Effector memory CD4-positive, alpha-beta T cell (primary cell): ENCODE measurements around the gene EIF4E2.

Experiments used
- DNase-seq, 3 donors: peaks; one replicate each; pipeline ENCODE4 v3.0.0-alpha.2; 2020
- H3K27ac ChIP-seq: 2 replicates; pipeline ENCODE4 v1.7.0; 2013; ENCODE audit warnings: mild to moderate bottlenecking, low read length, moderate library complexity; ENCODE audit not compliant: insufficient read depth, poor library complexity, severe bottlenecking
- H3K27me3 ChIP-seq: replicated peaks from 2 replicates; pipeline ENCODE4 v1.7.0; 2013; ENCODE audit warnings: mild to moderate bottlenecking, low read length; ENCODE audit not compliant: insufficient read depth, control insufficient read depth, poor library complexity, severe bottlenecking
- H3K36me3 ChIP-seq: 2 replicates; pipeline ENCODE4 v1.7.0; 2013; ENCODE audit warnings: mild to moderate bottlenecking, low read length, moderate library complexity; ENCODE audit not compliant: control insufficient read depth, insufficient read depth
- H3K4me1 ChIP-seq: 2 replicates; pipeline ENCODE4 v1.7.0; 2013; ENCODE audit warnings: low read length, mild to moderate bottlenecking; ENCODE audit not compliant: control insufficient read depth, insufficient read depth, poor library complexity, severe bottlenecking
- H3K4me3 ChIP-seq: 2 replicates; pipeline ENCODE4 v1.7.0; 2013; ENCODE audit warnings: low read length, low read depth, mild to moderate bottlenecking; ENCODE audit not compliant: insufficient read depth, poor library complexity, severe bottlenecking
- H3K9me3 ChIP-seq: 2 replicates; pipeline ENCODE4 v1.7.0; 2013; ENCODE audit warnings: mild to moderate bottlenecking, low read length, moderate library complexity; ENCODE audit not compliant: control insufficient read depth

Gene EIF4E2

DNA sequence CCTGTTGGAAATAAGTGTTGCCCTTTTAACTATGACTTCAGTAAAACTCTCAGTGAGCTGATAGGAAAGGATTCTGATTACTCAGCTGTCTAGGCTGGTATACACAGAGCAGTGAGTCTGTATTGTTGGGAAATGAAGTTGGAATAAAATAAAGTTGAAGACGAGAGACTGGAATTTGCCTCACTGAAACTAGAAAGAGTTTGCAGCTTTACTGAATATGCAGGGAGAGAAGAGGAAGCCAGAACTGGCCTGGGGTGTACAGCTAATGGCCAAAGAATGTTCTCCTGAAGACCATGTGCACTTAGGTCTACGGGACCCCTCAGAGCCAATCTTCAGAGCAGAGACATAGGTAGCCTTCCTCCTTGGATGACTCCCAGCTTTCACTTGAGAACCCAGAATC is 26.5 kb downstream of the EIF4E2 start:
- DNase-seq = no peak
- Histone ChIP-seq H3K27ac (no peak overlapping the region), H3K27me3 (no peaks in the 10 kb centered on the region), H3K4me3 (no peak overlapping the region), H3K4me1 (no peaks in the 10 kb centered on the region), H3K9me3 (no peaks in the 10 kb centered on the region), H3K36me3 (peaks cover 59% of the 10 kb centered on the region)

DNA sequence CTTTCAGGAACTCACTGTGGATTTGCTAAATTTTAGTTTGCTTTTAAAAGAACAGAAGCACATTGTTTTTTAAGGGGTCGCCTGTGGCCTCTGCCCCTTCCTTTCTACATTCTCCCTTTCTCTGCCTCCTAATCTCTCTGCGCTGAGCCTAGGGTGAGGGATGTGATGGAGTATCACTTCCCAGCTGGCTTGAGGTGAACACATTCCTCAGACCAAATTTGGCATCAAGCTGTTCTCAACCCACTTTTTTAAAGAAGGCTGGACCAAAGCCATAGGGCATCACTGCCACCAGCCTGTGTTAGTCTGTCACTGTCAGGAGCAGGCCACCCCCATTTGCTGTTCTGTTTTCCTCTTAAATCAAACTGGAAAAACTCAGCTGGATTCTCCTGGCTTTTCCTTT is 27.4 kb downstream of the EIF4E2 start:
- peaks cover 61% of the 10 kb centered on the region for H3K36me3 ChIP-seq

DNA sequence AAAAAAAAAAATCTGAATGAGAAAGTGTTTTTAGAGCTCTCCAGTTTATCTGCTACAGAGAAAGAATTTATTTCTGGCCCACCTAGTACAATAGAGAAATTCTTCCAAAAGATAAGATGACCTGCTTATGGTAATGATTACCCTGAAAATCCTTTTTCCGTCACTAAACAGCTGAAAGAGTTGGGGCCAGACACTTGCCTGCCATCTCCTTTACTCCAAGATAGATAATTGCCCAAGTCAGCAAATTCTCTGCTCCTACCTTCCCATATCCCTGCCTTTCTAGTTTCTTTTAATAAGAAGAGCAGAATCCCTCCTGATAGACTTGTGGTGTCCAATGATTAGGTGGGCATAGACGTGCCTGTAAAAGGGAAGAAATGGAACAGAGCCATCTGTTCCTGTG is 28.1 kb downstream of the EIF4E2 start:
- H3K36me3 ChIP-seq = peaks cover 60% of the 10 kb centered on the region

More for the DNA sequence above, 27.4 kb downstream of the EIF4E2 start:
- Histone ChIP-seq H3K4me1 (no peaks in the 10 kb centered on the region), H3K27ac (no peak overlapping the region), H3K4me3 (no peak overlapping the region), H3K27me3 (no peaks in the 10 kb centered on the region), H3K9me3 (no peaks in the 10 kb centered on the region)
- no peak for DNase-seq

GRCh38 chr2:232580648-232580981 is 30.1 kb downstream of the EIF4E2 start:
- Histone ChIP-seq H3K36me3 (peaks cover 46% of the 10 kb centered on the region), H3K27ac (no peak overlapping the region), H3K27me3 (no peaks in the 10 kb centered on the region), H3K9me3 (no peaks in the 10 kb centered on the region), H3K4me1 (no peaks in the 10 kb centered on the region), H3K4me3 (no peak overlapping the region)
- DNase-seq = no peak

More for the DNA sequence above, 28.1 kb downstream of the EIF4E2 start:
- no peaks in the 10 kb centered on the region for H3K27me3 ChIP-seq
- H3K9me3 ChIP-seq = no peaks in the 10 kb centered on the region
- no peaks in the 10 kb centered on the region for H3K4me1 ChIP-seq
- no peak overlapping the region for H3K27ac ChIP-seq
- DNase-seq = no peak
- no peak overlapping the region for H3K4me3 ChIP-seq

DNA sequence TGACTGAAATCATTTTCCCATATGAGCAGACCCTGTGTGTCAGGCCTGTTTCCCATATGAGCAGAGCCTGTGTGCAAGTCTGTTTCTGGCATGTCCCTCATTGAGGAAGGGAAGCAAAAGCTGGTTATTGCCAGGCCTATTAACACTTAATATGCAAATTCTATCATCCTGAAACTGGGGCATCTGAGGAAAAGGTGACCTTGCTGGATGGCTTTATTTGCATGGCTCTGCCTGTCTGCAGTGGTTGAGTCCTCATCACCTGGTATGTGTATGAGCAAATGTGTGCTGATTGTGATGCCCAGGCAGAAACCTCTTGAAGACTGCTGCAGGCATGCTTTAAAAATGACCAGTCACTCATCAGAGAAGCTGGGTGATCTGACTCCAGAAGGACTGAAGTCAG is 31.2 kb downstream of the EIF4E2 start:
- no peaks in the 10 kb centered on the region for H3K9me3 ChIP-seq
- no peak overlapping the region for H3K27ac ChIP-seq
- no peaks in the 10 kb centered on the region for H3K27me3 ChIP-seq
- peaks cover 39% of the 10 kb centered on the region for H3K36me3 ChIP-seq
- H3K4me1 ChIP-seq = no peaks in the 10 kb centered on the region
- no peak overlapping the region for H3K4me3 ChIP-seq
- DNase-seq = no peak

- Histone ChIP-seq H3K36me3 (peaks cover 30% of the 10 kb centered on the region), H3K4me3 (no peak overlapping the region), H3K9me3 (no peaks in the 10 kb centered on the region), H3K27ac (no peak overlapping the region), H3K4me1 (no peaks in the 10 kb centered on the region), H3K27me3 (no peaks in the 10 kb centered on the region)
- DNase-seq = no peak
These were observed 33.7 kb downstream of the EIF4E2 start for GRCh38 chr2:232584238-232584637.

DNA sequence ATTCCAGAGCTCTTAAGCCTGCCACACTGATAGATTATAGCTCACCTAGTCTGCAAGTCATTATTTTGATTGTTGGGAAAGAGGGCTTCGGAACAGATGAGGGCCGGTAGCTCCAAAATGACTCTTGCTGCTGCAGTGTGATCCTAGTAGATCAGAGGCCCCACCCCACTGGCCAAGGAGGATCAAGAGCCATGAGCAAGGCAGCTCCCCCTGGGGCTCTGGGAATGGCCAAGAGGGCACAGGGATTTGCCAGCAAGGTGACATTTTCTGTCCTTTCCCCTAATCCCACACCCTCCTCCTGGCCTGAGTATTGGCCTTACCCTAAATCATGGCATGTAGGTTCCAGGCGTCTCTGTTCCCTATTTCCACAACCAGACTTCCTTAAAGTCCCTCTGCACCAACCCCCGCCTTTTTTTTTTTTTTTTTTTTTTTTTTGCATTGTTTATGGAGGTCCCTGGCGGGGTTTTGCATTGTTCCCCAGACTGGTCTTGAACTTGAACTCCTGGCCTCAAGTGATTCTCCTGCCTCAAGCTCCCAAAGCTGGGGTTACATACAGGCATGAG is 36.5 kb downstream of the EIF4E2 start:
- Histone ChIP-seq H3K36me3 (peaks cover 11% of the 10 kb centered on the region), H3K27ac (no peak overlapping the region), H3K4me3 (no peak overlapping the region), H3K9me3 (no peaks in the 10 kb centered on the region), H3K4me1 (no peaks in the 10 kb centered on the region), H3K27me3 (no peaks in the 10 kb centered on the region)
- DNase-seq = no peak

DNA sequence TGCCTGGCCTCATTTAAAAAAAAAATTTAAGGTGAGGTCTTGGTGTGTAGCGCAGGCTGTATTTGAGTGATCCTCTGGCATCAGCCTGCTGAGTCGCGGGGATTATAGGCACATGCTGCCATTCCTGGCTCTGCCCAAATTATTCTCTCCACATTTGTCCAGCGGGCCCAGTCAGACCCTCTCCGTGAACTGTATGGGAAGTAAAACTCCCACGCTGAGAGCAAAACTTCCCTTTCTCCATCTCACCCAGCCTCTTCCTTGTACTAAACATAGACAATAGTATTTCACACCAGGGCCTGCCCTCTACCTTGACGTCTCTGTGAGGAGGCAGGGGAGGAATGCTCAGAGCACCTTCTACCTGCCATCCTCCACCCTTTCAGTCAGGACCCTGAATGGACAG is 37.0 kb downstream of the EIF4E2 start:
- peaks cover 7% of the 10 kb centered on the region for H3K36me3 ChIP-seq
- no peak for DNase-seq
- no peaks in the 10 kb centered on the region for H3K27me3 ChIP-seq
- H3K4me1 ChIP-seq = no peaks in the 10 kb centered on the region
- H3K9me3 ChIP-seq = no peaks in the 10 kb centered on the region
- no peak overlapping the region for H3K27ac ChIP-seq
- no peak overlapping the region for H3K4me3 ChIP-seq

DNA sequence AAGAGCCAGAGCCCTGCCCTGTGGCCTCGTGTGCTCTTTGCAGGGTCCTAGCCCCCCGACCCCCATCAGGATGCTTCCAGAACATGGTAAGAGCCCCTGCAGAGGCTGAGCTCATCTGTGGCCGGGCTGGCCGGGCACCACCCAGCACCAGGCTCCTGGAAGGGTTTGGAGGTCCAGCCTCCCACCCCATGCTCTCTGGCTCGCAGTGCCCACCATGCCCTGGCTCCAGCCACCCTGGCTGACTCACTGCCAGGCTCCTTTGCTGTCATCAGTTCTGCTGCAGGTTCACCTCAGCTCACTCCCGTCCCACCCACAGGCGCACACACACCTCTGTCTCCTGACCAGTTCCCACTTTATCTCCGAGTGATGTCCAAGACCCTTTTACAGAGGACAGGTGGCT is 37.5 kb downstream of the EIF4E2 start:
- no peaks in the 10 kb centered on the region for H3K9me3 ChIP-seq
- no peaks in the 10 kb centered on the region for H3K27me3 ChIP-seq
- H3K4me1 ChIP-seq = no peaks in the 10 kb centered on the region
- no peak overlapping the region for H3K4me3 ChIP-seq
- no peak overlapping the region for H3K27ac ChIP-seq
- no peak for DNase-seq
- peaks cover 7% of the 10 kb centered on the region for H3K36me3 ChIP-seq

- no peak overlapping the region for H3K4me3 ChIP-seq
- H3K4me1 ChIP-seq = no peaks in the 10 kb centered on the region
- H3K36me3 ChIP-seq = no peaks in the 10 kb centered on the region
- DNase-seq = no peak
- no peaks in the 10 kb centered on the region for H3K27me3 ChIP-seq
- H3K27ac ChIP-seq = no peak overlapping the region
- H3K9me3 ChIP-seq = no peaks in the 10 kb centered on the region
These were observed 38.4 kb downstream of the EIF4E2 start for GRCh38 chr2:232588680-232589585.
